Putamen (tissue), 1 donor: Measurements from ENCODE around the gene PSMB5.
"Not testable (repeated sequence)": the region's sequence is repeated elsewhere in the genome, so short reads cannot be mapped to it uniquely, and the experiment has no call there.

Source experiments
- DNase-seq: peaks from one replicate; pipeline ENCODE4 v3.0.0-alpha.2; 2016; ENCODE audit warnings: low spot score

PSMB5 gene

DNA sequence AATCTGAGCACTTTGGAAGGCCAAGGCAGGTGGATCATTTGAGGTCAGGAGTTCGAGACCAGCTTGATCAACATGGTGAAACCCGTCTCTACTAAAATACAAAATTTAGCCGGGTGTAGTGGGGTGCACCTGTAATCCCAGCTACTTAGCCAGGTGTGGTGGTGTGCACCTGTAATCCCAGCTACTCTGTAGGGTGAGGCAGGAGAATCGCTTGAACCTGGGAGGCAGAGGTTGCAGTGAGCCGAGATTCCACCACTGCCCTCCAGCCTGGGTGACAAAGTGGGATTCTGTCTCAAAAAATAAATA, 21.0 kb downstream of the PSMB5 start:
- DNase-seq = not testable (repeated sequence)

DNA sequence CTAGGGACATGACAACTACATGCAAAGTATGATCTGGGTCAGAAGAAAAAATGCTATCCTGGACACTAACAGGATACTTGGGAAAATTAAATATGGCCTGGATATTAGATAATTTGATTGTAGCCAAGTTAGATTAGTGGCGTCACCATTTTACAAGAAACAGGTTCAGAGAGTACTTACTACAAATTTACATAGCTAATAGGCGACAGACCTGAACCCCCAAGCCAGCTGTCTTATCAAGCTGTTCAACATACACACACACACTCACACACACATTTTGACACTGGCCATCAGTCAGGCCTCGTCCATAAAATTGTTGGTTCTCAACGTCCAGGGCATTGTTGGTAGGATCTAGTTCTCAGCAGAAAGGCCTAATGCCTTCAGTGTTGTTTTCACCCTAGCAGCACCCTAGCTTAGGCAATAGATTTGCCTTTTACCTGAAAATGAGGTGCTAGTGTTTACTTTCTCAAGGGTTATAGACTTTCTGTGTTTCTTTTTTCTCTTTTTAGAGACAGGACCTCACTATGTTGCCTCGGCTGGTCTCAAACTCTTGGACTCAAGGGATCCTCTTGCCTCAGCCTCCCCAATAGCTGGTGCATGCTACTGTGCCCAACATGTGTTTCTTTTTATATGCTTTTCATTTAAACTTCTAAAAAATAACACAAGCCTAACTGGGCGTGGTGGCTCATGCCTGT, 21.5 kb downstream of the PSMB5 start:
- DNase-seq = no peak

DNA sequence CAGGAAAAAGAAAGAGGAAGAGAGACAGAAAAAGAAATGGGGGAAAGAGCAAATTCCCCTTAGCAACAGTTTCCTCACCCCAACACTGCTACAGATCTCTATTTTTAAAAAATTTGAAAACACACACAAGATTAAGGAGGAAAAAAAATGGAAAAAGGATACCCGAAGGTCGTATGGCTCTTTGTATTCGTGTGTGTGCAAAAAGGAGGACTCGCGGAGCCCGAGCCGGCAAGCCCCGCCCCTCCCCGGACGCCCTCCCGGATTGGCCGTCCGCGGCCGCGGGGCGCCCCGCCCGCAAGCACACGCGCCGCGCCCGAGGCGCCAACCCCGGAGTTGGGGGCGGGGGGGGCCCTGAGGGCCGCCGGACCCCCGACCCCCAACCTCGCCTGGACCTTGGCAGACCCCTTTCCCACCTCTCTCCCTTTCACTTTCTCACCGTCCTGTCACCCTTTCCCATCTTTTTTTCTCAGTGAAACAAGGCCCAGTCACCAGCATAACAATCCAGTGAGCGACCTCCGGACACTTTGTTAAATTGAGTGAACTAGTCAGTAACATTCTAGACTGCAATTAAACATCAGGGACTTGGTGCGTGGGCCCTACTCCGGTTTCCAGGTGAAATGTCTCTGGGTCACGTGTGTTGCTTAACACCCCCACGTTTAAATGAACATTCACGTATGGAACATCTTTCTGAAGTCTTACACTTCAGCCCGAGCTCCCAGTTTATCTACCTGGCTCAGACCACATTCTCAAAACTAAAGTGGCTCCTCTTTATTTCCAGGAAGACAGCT, 24.6 kb downstream of the PSMB5 start, which contains the start of gene C14orf93:
TSS of gene C14orf93 (minus strand) at position 205 of the 788 bp plus-strand sequence. CDS start 11,120 bp downstream, outside the sequence.
- peak; percentile 72 for DNase-seq

DNA sequence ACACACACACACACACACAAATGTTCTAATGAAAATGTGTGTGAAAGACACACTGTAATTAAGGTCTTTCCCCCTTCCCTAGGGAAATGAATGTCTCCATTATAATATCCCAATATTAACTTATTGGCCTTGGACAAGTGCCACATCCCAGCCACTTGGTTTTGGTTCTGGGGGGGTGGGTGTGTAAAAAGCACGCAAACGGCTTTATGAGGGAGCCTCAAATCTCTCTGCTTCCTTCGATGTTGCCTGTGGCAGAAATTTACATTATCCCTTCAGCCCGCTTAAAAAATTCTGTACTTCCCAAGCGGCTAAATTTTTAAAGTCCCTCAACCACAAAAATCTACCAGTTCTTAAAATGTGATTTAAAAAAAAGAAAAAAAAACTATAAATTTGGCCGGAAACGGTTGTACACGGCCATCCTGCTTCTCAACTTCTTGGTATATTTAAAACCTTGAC, 25.2 kb downstream of the PSMB5 start:
- no peak for DNase-seq

DNA sequence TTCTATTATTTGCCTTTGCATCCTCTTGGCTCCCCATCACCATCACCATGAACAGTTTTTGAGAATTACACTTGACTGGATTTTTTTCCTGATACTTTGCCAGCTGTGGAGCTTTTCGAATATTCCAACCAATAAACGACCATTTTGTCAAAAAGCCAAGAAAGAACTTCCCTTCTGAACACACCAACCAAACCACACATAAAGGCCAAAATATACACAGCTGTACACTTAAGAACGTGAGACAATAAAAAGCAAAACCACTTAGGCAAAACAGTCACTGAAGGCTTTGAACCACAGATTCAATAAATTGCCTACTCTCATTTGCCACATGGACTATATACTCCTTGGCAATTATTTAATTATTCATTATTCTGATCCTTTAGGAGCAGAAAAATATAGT, 25.9 kb downstream of the PSMB5 start:
- no peak for DNase-seq

DNA sequence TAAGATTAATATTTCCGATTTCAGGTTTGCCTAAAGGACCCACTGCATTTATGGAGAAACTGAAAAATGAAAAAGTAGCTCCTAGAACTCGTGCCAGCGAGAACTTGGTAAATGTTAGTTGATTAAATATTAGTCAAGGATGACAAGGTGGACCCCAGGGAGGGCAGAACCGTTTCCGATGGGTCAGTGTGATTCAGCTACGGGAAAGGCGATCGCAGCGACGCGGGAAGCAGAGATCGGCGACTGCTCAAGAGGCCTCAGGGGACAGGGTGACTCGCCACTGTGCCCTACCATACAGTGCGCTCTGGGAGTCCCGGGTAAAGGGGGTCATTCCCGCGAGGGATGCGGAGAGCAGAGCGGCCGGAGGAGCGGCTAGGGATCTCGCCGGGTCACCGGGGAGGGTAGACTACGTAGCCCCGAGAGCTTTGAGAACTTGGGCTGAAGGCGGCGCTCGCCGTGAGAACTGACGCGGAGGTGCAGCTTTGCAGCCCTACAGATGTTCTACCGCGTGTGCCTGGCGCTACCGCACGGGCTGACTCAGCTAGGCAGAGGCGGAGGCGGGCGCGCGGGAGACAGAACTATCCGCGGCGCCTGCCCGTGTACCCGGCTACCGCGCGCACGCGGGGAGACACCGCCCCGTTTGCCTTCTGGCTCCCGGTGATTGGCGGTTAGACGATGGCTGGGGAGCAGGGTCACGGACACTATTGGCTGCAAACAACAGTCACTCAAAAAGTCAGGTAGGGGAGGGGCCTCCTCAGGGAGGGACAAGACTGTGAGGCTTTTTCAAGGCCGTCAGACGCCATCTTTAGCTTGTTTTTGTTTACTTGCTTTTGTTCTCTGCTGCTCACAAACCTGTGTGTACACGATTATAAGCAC, 27.9 kb downstream of the PSMB5 start:
- peak; percentile 99 for DNase-seq

DNA sequence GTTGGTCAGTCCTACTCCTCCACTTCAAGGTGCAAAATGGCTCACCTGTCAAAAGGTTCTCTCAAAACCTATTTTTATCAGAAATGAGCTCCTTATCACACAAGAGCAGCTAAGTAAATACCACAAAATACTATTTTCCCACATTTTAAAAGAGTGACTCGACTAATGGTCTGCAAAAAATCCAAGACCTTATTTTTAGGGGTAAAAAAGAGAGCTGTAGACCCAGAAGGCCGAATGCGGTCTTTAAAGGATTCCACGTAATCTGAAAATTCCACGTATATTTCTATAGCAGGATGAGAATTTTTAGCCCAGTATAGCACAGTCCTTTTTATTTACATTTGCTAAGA, 28.5 kb downstream of the PSMB5 start:
- no peak for DNase-seq

DNA sequence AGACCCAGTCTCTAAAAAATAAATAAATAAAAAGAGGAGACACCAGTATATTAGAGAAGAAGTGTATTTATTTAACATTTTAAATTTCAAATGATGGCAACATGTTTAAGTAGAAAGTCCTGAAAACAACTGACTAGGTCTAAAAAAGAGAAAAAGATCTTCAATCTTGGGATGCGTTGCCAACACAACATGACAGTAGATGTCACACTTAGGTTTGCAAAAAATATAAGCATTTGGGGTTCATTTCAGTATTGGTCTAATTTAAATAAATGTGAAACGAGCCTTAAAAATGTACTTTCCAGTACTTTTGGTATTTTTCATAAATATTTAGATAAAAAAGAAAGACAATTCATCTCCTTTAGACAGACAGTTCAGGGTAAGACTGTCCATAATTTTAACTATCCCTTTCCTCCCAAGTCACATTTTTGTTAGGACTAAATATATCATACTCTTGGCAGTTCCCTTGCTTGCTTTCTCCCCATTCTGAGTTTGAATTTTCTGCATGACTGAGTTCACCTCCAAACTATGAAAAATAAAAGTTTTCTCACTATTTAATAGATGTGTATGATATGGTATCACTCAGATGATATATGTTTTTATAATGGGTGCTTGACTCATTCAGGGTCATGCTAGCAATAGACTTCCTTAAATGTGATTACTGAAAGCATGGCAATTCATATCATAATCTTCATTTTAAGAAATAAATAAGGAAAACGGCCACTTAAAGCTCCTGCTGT, 29.1 kb downstream of the PSMB5 start:
- no peak for DNase-seq

DNA sequence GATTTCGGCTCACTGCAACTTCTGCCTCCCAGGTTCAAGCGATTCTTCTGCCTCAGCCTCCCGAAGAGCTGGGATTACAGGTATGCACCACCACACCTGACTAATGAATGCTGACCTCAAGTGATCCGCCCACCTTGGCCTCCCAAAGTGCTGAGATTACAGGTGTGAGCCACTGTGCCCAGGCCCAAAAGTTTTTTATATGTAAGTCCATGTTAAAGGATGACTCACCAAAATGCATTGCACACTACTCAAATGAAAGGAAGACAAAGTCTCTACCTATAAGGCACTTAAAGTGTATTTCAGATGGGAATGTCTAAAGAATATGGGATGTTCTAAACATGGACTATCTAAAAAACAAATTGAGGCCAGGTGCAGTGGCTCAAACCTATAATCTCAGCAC, 30.4 kb downstream of the PSMB5 start:
- DNase-seq = not testable (repeated sequence)

DNA sequence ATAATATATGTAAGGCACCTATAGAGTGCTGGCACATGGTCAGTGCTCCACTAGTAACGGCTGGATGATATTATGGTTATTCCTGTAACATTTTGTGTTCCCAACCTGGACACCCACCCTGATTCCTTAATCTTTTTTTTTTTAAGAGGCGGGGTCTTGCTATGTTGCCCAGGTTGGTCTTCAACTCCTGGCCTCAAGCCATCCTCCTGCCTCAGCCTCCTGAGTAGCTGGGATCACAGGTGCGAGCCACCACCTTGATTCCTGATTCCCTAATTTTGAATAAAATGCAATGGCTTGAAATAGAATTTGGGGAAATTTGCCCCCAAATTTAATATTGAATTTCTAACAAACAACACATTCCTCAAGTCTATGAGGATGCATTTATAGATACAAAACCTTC, 32.1 kb downstream of the PSMB5 start:
- no peak for DNase-seq

DNA sequence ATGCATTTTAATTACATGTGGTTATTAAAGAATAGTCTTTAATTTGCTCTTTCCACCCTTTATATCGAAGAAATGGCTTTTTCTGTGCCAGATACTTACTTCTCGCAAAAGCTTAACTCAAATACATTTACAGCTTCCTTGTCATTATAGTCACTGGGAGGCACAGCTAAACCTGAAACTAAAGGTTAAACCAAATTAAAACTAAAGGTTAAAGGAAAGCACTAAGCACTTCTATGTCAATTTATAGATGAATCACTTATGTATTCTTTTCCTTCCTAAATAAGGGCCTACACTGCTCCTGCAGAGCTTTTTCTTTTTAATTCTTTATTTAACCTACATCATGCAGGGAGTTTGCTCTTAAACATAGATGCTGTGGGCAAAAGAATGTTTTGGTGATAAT, 33.8 kb downstream of the PSMB5 start:
- no peak for DNase-seq

DNA sequence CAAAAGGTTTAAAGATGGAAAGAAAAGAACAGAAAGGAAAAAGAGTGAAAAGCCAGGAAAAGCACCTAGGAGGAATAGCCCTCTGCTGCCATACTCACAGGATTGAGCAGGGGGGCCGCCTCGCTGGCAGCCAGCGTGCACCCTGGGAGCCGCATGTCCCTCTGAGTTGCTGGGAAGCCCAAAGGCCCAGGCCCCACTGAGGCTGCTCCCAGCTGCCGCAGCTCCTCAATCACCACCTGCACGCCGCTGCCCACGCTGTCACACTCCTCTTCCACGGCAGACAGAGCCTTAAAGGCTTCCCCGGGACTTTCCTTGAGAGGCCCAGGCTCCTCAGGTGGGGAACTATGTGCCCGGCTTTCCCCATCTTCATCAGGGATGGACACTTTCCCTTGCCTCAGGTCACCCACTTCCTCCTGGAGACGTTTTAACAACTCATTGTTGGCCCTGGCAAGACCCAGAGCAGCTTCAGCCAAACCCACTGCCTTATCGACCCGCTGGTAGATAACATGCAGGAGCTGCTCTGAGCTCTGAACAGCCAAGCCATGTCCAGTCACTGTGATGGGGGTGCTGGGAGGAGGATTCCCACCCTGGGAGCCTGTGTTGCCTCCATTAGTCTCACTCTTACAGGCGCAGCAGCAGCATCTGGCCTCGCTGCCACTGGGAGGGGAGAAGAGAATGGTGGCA, 36.2 kb downstream of the PSMB5 start:
- no peak for DNase-seq

DNA sequence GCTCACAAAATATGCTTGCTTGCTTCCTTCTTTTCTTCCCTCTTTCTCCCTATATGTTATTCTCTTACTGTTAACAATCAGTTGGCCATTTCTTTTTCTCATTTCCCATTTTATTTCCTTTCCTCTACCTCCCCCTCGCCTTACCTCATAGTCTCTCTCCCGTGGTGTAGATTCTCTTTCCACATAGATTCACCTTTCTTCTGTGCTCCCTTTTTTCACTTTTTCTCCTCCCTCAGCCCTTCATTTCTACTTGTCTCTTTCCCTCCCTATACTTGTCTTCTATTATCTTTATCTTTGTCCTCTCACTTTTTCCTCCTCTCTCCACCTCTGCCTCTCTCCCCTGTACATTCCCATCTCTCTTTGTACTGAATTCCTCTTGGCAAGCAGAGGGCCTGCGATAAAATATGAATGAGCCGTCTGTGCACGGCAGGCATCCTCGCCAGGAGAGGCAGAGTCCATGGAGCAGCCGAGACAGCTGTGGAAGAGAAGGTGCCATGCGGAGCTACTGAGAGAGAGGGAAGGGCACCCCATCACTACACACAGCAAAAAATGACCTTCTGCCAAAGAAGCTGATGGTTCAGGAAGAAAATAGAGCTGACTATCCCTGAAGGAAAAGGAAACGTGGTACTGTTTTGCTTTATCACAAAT, 36.9 kb downstream of the PSMB5 start:
- no peak for DNase-seq

DNA sequence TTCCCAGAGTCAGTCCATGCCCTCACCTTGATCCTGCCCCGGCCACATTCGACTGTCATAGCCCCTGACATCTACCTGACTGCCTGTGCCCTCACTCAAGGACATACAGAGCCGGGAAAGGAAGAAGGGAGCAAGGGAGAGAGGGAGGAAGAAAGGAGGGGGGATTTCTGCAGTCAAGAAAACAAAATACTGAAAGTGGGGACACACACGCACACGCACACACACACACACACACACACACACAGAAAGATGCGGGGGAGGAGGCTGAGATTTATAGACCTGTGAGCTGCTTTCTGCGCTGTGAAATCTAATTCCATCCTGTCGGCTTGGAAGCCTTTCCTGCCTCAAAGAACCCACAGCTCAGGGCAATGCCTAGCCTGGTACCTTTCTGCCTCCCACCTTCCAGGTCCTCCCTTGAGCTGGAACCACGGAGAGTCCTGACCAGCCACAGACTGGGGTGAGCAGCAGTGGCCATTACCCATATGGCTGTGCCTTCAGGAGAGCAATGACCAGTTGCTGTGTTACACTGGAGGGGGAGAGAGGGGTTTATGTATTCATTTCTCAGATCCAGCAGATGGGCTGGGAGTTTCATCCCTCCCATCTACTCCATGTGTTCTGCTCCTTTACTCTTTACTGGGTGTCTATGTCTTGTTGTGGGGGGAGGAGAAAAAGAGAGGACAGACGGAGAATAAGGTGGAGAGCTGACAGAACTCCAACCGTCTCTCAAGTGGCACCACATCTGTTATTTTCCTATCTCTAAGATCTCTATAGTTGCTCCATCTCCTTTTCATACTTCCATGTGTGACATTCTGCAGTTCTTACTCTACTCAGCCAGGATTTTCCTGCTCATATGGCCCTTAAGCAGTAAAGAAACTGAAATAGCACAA, 37.7 kb downstream of the PSMB5 start:
- no peak for DNase-seq

DNA sequence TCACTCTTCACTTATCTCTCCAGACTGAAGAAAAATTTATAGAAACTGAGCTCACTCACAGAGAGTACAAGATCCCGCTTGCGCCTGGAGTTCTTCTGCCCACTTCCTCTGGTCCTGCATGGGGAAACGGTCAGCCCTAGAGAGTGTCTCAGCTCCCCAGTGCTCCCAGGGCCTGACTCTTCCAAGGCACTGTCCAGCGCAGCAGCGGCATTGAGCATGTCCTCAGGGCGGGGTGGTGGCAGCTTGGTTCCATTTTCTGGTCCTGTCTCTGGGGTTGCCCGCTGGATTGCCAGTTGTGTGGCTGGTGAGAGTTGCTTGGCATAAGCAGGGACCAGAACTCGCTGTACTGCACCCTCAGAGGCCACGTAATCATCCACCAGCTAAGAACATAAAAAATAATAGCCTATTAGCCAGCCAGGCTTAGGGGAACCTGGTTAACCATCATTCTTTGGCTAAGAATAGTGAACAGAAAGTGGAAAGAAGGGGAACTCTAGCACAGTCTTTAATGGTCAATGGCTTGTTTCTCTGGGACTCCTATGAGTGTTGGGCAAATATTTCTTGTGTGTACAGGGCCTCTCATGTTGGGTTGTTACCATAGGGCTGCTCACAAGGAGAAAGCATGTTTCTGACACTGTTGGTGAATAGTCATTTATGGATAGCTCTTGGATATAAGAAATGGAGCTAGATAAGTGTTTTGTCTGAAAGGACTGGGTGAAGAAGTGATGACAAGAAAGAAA, 38.6 kb downstream of the PSMB5 start:
- DNase-seq = no peak

DNA sequence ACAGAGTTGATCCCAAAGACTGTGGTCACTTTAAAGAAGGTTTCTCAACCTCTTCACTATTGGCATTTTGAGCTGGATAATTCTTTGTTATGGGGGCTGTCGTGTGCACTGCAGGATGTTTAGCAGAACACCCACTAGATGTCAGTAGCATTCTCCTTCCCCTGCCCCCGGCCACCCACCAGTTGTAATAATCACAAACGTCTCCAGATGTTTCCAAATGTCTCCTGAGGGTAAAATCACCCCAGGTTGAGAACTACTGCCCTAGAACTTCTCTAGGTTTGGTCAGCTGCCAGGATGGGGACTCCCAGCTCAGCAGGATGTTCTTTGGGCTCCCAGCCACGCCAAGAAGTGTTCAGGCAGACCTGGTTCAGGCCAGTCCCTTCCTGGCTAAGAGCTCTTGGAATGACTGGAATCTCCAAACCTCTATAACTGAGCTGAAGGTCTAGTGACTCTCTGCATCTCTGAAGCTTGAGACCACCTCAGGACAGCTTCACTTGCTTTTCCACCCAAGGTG, 39.9 kb downstream of the PSMB5 start:
- DNase-seq = no peak

DNA sequence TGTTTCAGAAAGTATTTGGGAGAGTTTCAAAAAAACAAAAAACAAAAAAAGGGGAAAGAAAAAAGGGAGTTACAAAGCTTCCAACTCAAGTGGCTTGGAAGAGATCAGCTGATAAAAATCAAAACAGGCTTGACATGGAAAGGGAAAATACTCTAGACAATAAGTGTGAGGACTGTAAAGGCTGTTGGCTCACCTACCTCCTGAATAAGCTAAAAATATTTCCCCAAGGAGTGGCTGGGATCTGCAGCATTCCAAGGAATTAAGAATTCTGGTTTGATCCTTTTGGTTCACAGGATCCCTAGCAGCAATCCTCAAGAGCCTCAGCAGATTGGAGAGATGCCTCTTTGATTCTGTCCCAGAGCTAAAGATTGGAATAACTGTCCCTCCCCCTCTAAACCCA, 41.2 kb downstream of the PSMB5 start:
- no peak for DNase-seq

DNA sequence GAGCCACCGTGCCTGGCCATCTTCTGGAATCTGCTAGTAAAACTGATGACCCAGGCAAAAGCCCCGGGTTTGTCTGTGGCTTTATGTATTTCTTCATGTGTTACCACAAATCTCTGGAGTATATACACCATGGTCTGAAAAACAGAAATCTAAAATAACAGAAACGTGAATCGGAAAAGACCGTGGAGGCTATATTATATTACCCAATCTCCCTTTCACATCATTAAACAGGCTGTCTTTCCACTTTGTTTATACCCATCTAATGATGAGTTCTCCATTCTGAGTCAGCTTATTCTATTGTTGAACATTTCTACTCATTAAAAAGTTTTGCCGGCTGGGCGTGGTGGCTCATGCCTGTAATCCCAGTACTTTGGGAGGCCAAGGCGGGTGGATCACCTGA, 42.8 kb downstream of the PSMB5 start:
- DNase-seq = no peak

DNA sequence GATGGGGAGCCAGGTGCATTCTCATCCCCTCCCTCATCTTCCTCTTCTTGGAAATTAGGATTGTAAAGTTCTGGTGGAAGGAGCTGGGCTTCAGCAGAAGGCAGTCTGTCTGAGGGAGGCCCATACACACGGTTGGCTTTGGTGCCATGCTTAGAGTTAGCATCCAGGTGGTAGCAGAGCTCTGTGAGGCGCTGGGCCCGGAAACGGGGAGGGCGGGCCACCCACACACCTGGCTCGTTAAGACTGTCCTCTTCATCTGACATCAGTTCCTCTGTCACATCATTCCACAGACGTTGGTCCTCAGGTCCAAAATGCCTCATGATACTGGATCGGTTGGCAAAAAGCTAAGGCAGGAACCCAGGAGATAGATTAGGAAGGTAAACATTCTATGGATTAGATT, 47.4 kb downstream of the PSMB5 start:
- no peak for DNase-seq
